ENCODE data around the gene GRM2.

GRM2 gene

DNA sequence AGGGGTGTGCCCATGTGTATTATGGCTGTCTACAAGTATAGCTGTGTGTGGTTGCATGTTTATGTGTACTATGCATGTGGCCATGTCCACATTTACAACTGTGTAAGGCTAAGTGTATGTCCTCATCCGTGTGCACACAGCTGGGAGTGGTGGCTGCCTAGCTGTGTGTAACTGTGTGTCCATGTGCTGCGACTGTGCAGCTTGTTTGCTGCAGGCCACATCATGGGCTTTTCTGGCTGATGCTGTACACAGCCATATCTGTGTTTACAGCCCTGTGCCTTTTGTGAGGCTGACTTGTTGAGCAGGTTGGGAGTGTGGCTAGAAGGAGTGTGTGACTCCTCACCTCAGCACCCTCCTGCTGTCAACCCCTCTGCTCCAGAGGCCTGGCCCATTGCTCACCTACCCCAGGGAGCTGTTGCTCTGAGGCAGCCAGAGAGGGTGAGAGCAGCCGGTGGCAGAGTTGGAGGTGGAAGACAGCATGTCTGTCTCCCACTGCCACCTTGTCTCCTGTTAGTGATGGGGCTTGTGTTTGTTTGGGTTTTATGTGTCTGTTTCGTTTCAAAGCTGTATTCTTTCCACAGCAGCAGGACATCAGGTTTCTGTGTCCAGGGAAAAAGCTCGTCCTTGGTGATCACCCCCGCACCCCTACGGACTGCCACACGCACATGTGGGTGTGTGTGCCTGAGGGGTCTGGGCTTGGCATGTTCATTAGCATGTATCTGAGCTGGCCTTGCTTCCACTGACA is 1.4 kb upstream of the GRM2 start:
- DNase-seq (ENCODE audit: low read depth), result no peak

DNA sequence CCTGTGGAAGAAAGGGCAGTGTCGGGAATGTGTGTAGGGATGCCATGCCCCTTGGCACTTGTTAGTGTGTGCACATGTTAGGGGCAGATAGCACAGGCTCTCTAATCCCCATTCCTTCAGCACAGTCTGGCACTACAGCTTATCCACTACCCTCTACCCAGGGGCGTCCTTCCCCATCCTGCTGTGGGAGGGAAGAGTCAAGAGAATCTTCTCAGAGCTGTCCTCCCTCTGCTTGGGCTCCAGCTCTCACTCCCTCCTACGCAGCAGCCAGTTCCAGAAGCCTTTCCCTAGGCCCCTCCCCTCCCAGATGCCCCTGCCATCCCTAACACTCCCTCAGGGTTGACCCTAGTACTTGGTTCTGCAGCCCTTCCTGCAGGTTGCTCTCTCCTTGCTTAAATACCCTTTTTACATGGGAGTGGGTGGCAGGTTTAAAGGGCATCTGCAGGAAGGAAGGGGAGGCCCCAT is 815 bp upstream of the GRM2 start:
- DNase-seq (ENCODE audit: low read depth), result no peak

DNA sequence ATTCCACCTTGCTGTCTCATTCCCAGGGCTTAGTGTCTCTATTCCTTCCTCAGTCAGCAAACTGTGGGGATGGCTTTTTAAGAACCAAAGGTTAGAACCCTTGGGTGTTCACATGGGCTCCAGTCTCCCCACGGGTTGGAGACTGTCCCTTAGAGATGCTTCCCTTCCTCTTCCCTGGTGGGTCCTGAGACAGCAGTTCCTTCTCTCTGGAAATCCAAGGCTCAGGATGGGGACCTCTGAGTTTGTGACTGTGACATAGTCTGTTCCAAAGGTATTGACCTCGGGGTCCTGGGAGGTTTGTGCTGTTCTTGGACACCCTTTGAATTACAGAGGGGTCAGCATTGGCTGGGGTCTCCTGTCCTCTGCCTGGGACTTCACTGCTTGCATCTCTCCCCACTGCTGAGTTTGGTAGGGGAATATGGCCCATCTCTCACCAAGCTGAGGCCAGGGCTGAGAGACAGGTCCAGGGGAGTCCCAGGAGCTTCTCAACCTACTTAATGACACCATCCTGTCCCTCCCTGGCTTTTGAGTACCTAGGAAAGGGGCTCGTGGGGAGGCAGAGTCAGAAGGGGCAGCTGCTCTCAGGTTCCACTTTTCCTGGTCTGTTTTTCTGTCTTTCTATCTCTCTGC is 1.5 kb downstream of the GRM2 start:
- no peak for DNase-seq (ENCODE audit: low read depth)

DNA sequence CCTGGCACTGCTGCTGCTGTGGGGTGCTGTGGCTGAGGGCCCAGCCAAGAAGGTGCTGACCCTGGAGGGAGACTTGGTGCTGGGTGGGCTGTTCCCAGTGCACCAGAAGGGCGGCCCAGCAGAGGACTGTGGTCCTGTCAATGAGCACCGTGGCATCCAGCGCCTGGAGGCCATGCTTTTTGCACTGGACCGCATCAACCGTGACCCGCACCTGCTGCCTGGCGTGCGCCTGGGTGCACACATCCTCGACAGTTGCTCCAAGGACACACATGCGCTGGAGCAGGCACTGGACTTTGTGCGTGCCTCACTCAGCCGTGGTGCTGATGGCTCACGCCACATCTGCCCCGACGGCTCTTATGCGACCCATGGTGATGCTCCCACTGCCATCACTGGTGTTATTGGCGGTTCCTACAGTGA is 2.1 kb downstream of the GRM2 start:
- no peak for DNase-seq (ENCODE audit: low read depth)

DNA sequence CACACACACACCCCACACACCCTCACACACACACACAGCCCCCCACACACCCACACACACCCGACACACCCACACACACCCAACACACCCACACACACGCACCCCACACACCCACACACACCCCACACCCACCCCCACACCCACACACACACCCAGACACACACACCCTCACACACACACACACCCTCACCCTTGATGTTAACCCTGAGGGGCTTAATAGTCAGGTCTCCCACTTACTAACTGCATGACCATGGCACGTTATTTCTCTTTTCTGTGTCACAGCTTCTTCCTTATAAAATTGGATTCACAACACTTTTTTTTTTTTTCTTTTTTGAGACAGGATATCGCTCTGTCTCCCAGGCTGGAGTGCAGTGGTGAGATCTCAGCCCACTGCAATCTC is 2.8 kb downstream of the GRM2 start:
- no peak for DNase-seq (ENCODE audit: low read depth)

DNA sequence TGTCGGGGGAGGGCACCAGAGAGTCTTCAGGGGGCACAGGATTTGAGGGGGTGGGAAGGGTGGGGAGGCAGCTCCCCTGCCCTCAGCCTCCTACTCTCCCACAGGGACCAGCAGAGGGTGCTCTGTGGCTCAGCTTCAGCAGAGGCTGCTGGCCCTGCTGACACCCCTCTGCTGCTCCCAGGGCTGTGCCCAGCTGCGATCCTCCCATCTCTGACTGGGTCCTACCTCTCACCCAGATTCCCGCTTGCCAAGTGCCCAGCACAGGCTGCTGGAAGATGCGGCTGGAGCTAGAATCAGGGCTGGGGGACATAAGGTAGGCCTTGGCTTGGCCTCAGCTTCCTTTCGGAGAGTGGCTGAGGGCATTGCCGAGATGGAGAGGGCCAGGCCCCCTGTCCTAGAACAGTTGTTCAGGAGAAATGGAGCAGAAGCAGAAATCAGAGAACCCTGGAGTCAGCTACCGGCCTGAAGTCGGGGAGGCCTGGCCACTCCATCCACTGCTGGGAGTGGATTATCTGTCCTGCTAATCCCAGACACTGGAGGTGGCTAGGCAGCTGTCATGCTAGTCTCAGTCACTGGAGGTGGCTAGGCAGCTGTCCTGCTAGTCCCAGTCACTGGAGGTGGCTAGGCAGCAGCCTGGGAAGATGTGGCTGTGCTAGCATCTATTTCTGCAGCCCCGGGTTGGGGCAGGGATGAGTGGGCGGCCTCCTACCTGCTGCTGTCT is 3.9 kb downstream of the GRM2 start:
- no peak for DNase-seq (ENCODE audit: low read depth)

DNA sequence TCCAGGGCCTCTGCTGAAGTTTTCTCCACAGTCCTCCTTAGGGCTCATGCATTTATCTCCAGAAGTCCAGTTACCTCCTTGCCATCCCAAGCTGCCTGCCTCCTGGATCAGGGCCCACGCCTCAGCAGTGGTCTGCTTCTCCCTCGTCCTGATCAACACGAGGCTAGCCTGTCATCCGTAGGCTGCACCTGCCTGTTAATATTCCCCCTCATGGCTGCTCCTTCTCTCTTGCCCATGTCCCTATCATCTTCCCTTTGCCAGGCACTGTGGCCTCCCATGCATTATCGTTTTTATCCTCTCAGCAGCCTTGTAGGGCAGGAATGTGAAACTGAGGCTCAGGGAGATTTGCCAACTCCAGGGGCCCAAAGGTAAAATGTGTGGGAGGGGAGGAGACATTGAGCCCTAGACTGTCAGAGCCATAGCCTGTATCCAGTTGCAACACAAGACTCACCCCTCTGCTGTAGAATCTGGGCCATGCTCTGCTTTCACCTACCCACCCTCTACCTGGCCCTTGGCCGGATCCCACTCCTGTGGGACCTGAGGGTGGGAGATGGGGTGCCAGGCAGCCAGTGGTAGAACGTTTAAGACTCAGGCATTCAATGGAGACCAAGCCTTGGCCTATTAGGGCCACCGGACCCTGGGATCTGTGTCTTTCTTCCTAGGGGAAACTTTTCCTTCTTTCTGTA is 4.6 kb downstream of the GRM2 start:
- DNase-seq (ENCODE audit: low read depth), result no peak

DNA sequence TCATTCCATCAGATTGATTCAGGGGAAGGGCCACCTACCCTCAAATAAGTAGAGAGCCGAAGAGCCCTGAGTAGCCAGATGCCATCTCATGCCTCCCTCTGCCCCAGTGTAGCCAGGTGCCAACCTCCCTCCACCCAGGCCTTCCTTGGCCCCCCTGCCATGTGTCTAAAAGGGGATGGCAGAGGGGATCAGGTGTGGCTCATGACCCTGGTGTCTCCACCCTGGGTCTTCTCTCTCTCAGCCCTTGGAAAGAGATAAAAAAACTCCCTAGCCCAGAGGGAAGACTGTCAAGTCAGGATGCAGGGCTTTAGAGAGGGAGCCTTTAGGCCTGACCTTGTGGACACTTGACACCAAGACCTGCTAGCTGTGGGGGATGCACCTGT is 5.2 kb downstream of the GRM2 start:
- no peak for DNase-seq (ENCODE audit: low read depth)

DNA sequence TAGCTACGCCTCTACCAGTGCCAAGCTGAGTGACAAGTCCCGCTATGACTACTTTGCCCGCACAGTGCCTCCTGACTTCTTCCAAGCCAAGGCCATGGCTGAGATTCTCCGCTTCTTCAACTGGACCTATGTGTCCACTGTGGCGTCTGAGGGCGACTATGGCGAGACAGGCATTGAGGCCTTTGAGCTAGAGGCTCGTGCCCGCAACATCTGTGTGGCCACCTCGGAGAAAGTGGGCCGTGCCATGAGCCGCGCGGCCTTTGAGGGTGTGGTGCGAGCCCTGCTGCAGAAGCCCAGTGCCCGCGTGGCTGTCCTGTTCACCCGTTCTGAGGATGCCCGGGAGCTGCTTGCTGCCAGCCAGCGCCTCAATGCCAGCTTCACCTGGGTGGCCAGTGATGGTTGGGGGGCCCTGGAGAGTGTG is 5.7 kb downstream of the GRM2 start:
- no peak for DNase-seq (ENCODE audit: low read depth)

DNA sequence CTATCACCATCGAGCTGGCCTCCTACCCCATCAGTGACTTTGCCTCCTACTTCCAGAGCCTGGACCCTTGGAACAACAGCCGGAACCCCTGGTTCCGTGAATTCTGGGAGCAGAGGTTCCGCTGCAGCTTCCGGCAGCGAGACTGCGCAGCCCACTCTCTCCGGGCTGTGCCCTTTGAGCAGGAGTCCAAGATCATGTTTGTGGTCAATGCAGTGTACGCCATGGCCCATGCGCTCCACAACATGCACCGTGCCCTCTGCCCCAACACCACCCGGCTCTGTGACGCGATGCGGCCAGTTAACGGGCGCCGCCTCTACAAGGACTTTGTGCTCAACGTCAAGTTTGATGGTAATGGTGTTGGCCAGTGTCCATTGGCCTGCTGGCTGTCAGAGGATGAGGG is 6.1 kb downstream of the GRM2 start:
- no peak for DNase-seq (ENCODE audit: low read depth)

DNA sequence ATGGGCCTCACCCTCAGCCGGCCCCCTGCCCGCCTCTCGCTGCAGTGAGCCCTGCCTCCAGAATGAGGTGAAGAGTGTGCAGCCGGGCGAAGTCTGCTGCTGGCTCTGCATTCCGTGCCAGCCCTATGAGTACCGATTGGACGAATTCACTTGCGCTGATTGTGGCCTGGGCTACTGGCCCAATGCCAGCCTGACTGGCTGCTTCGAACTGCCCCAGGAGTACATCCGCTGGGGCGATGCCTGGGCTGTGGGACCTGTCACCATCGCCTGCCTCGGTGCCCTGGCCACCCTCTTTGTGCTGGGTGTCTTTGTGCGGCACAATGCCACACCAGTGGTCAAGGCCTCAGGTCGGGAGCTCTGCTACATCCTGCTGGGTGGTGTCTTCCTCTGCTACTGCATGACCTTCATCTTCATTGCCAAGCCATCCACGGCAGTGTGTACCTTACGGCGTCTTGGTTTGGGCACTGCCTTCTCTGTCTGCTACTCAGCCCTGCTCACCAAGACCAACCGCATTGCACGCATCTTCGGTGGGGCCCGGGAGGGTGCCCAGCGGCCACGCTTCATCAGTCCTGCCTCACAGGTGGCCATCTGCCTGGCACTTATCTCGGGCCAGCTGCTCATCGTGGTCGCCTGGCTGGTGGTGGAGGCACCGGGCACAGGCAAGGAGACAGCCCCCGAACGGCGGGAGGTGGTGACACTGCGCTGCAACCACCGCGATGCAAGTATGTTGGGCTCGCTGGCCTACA is 8.5 kb downstream of the GRM2 start:
- no peak for DNase-seq (ENCODE audit: low read depth)

DNA sequence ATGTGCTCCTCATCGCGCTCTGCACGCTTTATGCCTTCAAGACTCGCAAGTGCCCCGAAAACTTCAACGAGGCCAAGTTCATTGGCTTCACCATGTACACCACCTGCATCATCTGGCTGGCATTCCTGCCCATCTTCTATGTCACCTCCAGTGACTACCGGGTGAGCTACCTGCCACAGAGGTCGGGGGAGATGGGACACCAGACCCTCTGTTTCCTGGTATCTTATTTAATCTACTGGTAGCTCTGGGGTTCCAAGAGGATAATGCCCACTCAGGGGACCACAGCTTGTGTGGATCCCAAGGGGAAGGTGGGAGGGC is 9.1 kb downstream of the GRM2 start:
- DNase-seq (ENCODE audit: low read depth), result no peak

DNA sequence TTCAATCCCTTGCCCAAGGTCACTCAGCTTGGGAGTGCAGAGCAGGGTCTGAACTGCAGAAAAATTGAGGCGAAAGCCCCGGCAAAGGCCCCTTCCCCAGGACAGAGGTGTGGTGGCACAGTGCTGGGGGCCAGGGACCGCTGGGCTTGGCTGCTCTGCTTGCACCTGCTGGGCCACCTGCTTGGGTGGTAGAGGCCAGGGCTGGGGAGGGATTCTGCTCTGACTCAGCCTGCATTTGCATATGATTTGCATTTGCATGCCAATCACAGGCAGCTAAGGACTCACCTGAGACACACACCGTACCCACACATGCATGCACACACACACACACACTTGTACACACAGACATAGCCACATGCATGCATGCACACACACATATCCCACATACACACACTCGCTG is 9.9 kb downstream of the GRM2 start:
- no peak for DNase-seq (ENCODE audit: low read depth)

DNA sequence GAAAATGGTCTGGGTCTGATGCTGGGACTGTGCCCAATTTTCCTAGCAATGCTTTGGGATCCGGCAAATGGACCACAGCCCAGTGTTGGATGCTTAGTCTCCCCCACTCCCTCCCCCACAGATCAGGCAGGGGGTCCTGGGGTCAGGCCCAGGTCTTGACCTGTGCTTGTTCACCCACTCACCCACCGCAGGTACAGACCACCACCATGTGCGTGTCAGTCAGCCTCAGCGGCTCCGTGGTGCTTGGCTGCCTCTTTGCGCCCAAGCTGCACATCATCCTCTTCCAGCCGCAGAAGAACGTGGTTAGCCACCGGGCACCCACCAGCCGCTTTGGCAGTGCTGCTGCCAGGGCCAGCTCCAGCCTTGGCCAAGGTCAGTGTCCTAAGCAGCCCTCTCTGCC is 10.6 kb downstream of the GRM2 start:
- DNase-seq (ENCODE audit: low read depth), result no peak

DNA sequence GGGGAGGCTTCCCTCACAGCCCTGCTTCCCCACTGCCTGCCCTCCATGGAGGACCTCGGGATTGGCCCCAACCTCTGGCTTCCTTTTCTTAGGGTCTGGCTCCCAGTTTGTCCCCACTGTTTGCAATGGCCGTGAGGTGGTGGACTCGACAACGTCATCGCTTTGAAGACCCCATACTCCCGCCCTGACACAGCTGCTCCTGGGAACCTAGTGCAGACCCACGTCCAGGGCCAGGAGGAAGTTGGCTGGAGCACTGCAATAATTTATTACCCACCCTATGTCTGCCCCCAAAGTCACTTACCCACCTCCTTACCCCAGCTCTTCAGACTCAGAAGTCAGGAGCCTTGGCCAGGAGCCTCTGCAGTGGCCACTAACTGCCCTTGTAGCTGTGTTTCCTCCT is 11.1 kb downstream of the GRM2 start:
- DNase-seq (ENCODE audit: low read depth), result no peak

DNA sequence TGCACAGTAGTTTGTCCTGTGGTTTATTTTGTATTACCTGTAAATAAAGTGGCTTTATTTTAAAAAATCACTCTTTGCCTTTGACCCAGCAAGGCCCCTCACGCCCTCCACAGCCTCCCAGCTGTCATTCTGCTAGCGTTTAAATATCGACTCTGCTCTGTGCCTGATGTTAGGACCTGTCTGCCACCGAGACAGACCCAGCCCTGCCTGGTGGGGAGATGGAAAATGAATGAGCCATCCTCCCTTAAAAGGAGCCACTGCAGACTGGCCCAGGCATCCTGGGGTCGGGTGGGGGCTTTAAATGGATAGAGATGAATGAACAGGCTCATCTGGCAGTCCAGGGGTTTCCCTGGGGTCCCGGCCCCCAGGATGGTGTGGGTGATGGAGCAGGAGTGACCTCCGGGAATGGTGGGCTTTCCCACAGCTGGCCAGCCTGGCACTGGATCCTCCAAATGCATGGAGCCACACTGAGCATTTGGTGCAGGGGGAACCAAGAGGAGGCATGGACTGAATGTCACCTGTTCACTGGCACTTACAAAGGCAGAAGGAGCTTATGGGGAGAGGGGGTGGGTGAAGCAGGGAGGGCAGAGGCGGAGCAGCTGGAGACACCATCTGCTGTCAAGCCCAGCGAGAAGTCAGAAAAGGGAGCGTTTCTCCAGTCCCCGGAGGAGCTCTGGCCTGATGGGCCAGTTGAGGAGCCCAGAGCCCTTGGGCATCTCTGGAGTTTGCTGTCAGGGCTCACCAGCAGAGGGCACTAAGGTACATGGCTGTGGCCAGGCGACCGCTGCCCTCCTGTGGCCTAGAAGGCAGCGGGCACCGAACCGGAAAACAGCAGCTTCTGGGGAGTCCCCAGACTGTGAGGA is 11.9 kb downstream of the GRM2 start:
- no peak for DNase-seq (ENCODE audit: low read depth)

DNA sequence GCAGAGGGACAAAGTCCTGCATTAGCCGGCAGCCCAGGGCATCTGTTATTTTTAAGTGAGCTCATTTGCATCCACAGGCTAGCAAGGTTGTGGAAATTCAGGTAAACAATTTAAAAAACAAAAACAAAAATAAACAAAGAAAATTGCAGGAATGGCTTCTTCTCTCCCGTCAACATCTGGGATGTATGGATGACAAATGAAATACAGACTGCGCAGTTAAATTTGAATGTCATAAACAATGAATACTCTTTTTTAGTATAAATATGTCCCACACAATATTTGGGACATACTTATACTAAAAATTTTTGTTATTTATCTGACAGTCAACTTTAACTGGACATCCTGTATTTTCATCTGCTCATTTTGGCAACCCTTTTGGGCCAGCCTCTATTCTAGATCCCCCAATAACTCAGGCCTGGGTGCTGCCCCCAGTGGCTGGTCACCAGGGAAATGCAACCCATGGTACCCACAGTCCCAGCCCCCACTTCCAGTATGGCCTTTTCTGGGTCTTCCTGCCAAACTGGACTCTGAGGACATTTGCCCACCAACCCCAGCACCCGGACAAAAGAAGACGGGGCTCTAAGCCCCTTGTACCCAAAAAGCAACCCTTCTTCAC is 12.7 kb downstream of the GRM2 start:
- DNase-seq (ENCODE audit: low read depth), result no peak

DNA sequence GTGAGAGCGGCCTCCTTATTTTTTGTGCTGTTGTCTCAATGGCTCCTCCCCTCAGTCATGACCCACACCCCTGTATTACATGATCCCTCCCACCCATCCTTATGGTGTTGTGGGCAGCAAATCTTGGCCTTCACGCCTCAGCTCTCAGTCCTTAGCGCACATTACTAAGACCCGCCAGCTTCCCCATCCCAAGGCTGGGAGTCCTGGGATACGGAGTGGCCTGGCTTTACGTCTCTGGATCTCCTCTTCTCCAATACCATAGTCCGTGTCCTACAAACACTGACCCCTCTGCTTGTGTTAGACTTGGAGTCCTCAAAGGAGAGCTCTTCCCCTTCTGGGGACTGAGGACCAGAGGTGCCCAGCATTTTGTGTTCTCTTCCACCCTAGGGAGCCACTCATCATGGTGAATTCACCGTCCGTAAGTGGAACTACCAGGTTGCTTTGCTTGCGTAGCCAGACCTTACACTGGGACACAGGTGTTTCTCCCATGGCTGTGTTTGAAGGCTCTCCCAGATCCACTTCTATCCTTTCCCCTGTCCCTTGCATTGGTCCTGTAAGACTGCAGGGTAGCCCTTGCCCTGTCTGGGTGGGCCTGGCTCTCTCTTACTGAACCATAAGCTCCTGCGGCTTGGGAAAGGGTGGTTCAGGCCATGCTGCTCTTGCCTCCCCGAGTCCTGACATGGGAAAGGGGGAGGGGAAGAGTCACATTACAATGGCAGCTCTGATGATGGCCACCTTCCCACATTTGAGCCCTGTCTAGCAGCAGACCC is 13.6 kb downstream of the GRM2 start:
- DNase-seq (ENCODE audit: low read depth), result no peak

DNA sequence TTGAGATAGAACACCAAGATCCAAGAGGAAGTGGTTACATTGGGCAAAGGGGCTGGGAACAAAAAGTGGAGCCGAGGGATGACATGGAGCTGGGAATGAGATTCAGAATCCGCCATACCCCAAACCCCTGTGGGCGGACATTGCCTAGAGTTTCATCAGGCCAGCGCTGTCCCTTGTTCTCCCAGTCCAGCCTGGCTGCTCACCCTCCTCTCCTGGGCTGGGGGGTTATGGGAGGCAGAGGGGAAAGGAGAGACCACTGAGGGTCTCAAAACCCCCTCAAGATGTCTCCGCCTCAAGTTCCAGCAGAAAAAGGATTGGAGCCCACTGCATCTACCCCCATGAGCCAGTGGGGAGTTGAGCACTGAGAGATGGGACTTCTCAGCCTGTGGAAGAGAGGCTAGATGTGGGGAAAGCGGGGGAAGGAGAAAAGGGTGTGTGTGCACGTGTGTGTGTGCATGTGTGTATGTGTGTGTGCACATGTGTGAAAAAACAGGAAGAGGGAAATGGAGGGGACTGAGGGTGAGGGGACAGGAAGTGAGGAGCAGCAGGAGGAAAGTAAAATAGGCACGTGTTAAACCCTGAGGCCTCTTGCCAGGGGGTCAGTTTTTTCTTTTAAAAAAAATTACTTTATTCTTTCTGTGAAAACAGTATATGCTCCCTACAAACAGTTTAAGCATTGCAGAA is 14.3 kb downstream of the GRM2 start:
- DNase-seq (ENCODE audit: low read depth), result no peak

Measured in stimulated activated CD4-positive, alpha-beta T cell treated with anti-CD3 and anti-CD28 coated beads, Interleukin-2, amount 100 ng/mL, for 4 hours (primary cell).